Midbrain (tissue), 1 donor: ENCODE data around the gene MISP3.
A peak's percentile ranks its signal among the peaks of the same experiment; 100 is the strongest.
"Not testable (repeated sequence)": the region's sequence is repeated elsewhere in the genome, so short reads cannot be mapped to it uniquely, and the experiment has no call there.

Source experiments
- DNase-seq: peaks from one replicate; lab custom pipeline; 2025; lab: John Stamatoyannopoulos, UW

MISP3 gene

GRCh38 chr19:14072535-14073260, at the start of gene MISP3:
MISP3 (plus strand) TSS chr19:14072786; CDS start chr19:14073310, 524 bp downstream.
- no peak for DNase-seq

GRCh38 chr19:14023404-14024235, 49.0 kb upstream of the MISP3 start:
- no peak for DNase-seq

GRCh38 chr19:14026652-14027192, 45.9 kb upstream of the MISP3 start:
- not testable (repeated sequence) for DNase-seq

- DNase-seq: no peak
Observed at GRCh38 chr19:14027856-14028450, 44.6 kb upstream of the MISP3 start, which contains the start of gene RLN3. RLN3 (plus strand) TSS chr19:14028148; CDS start chr19:14028205, 57 bp downstream.

GRCh38 chr19:14028901-14029300, 43.7 kb upstream of the MISP3 start:
- no peak for DNase-seq

GRCh38 chr19:14030997-14031718, 41.4 kb upstream of the MISP3 start:
- no peak for DNase-seq

- peak; percentile 19 for DNase-seq
Observed at GRCh38 chr19:14031719-14032480, 40.7 kb upstream of the MISP3 start, which contains the start of gene IL27RA. IL27RA (plus strand) TSS chr19:14031762; CDS start chr19:14031873, 111 bp downstream.

- DNase-seq: no peak
Observed at GRCh38 chr19:14033946-14034345, 38.6 kb upstream of the MISP3 start.

GRCh38 chr19:14035159-14035558, 37.4 kb upstream of the MISP3 start:
- not testable (repeated sequence) for DNase-seq

- no peak for DNase-seq
Observed at GRCh38 chr19:14035706-14036105, 36.9 kb upstream of the MISP3 start.

- DNase-seq: no peak
Observed at GRCh38 chr19:14039181-14039580, 33.4 kb upstream of the MISP3 start.

GRCh38 chr19:14042659-14043608, 29.7 kb upstream of the MISP3 start:
- DNase-seq: not testable (repeated sequence)

GRCh38 chr19:14047866-14048265, 24.7 kb upstream of the MISP3 start:
- not testable (repeated sequence) for DNase-seq

- DNase-seq: no peak
Observed at GRCh38 chr19:14048443-14049153, 24.0 kb upstream of the MISP3 start.

- no peak for DNase-seq
Observed at GRCh38 chr19:14050512-14050911, 22.1 kb upstream of the MISP3 start.

- DNase-seq: not testable (repeated sequence)
Observed at GRCh38 chr19:14050961-14051360, 21.6 kb upstream of the MISP3 start.

GRCh38 chr19:14051980-14052379, 20.6 kb upstream of the MISP3 start:
- no peak for DNase-seq

GRCh38 chr19:14052470-14052869, 20.1 kb upstream of the MISP3 start:
- no peak for DNase-seq

GRCh38 chr19:14053032-14053431, 19.6 kb upstream of the MISP3 start:
- DNase-seq: no peak
